Medulla oblongata (tissue), 1 donor: Measurements from ENCODE around the gene RARB.

Experiments used
- DNase-seq: peaks from one replicate; pipeline ENCODE4 v3.0.0-alpha.2; 2015; ENCODE audit errors: extremely low spot score

RARB gene

GRCh38 chr3:25472731-25473130, 44.7 kb downstream of the RARB start:
- DNase-seq = peak; percentile 25

GRCh38 chr3:25473246-25473645, 45.2 kb downstream of the RARB start:
- peak; percentile 52 for DNase-seq

GRCh38 chr3:25474052-25474451, 46.0 kb downstream of the RARB start:
- no peak for DNase-seq

GRCh38 chr3:25476639-25477038, 48.6 kb downstream of the RARB start:
- DNase-seq = no peak

- DNase-seq = no peak
Measured at GRCh38 chr3:25478211-25478757, 50.2 kb downstream of the RARB start.

GRCh38 chr3:25478964-25479726, 51.1 kb downstream of the RARB start:
- DNase-seq = no peak

- no peak for DNase-seq
Measured at GRCh38 chr3:25479727-25480010, 51.6 kb downstream of the RARB start.

GRCh38 chr3:25480811-25481210, 52.7 kb downstream of the RARB start:
- DNase-seq = no peak

- DNase-seq = no peak
Measured at GRCh38 chr3:25481386-25481785, 53.3 kb downstream of the RARB start.

- no peak for DNase-seq
Measured at GRCh38 chr3:25483456-25483855, 55.4 kb downstream of the RARB start.

GRCh38 chr3:25485673-25486072, 57.6 kb downstream of the RARB start:
- DNase-seq = no peak

- no peak for DNase-seq
Measured at GRCh38 chr3:25486932-25487331, 58.9 kb downstream of the RARB start.

- DNase-seq = no peak
Measured at GRCh38 chr3:25489858-25490593, 62.0 kb downstream of the RARB start.

- no peak for DNase-seq
Measured at GRCh38 chr3:25493246-25493645, 65.2 kb downstream of the RARB start.

GRCh38 chr3:25493786-25494185, 65.7 kb downstream of the RARB start:
- no peak for DNase-seq

GRCh38 chr3:25495304-25495703, 67.2 kb downstream of the RARB start:
- DNase-seq = no peak

GRCh38 chr3:25495726-25496253, 67.7 kb downstream of the RARB start:
- no peak for DNase-seq

GRCh38 chr3:25497096-25497495, 69.0 kb downstream of the RARB start:
- no peak for DNase-seq

GRCh38 chr3:25500706-25501210, 72.7 kb downstream of the RARB start:
- no peak for DNase-seq

GRCh38 chr3:25502233-25502632, 74.2 kb downstream of the RARB start:
- DNase-seq = no peak

GRCh38 chr3:25503898-25504301, 75.8 kb downstream of the RARB start:
- no peak for DNase-seq

- no peak for DNase-seq
Measured at GRCh38 chr3:25505581-25505980, 77.5 kb downstream of the RARB start.

GRCh38 chr3:25507811-25508210, 79.7 kb downstream of the RARB start:
- DNase-seq = no peak
